NCI-H748 treated with DMSO at 0.1 percent for 48 hours (cell line): ENCODE results near the gene FLG2.

Experiments used
- DNase-seq: peaks from one replicate; lab custom pipeline; 2025; lab: John Stamatoyannopoulos, UW

Gene FLG2

DNA sequence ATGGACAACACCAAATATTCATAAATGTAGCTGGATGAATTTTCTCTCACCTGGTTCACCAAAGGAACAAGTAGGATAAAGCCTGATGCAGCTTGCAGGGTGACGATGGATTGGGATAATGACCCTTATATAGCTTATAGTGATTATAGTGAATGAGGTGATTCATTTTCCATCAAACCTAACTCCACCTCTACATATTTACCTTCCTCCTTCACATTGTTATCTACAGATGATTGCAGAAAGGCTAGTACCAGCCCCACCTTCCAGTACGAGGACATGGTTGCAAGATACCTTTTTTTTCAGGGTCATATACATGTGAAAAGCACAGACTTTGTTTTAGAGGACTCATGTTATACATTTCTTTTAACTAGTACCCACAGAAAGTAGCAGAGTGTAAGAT, at the start of gene FLG2:
FLG2 (minus strand) TSS at position 101 of the 400 bp plus-strand sequence. CDS start 1,122 bp downstream, outside the sequence.
- DNase-seq = no peak

DNA sequence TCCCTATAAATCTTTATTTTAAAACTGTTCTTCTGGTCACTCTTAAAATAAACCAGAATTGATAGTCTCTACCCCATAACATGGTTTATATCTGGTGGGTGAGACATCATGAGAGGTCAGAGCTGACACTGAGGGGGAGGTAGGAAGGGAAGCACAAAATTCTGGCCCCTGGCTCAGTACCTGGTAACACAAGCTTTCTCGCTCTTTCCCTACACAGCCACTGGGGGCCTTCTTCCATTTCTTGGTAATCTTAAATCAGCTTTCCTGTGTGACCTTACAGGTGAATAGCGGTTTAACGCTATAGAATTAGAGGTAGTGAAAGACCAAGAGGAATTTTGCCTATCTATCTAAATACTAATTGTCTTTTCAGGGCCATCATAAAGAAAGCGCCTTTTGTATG, 48.9 kb upstream of the FLG2 start:
- no peak for DNase-seq

DNA sequence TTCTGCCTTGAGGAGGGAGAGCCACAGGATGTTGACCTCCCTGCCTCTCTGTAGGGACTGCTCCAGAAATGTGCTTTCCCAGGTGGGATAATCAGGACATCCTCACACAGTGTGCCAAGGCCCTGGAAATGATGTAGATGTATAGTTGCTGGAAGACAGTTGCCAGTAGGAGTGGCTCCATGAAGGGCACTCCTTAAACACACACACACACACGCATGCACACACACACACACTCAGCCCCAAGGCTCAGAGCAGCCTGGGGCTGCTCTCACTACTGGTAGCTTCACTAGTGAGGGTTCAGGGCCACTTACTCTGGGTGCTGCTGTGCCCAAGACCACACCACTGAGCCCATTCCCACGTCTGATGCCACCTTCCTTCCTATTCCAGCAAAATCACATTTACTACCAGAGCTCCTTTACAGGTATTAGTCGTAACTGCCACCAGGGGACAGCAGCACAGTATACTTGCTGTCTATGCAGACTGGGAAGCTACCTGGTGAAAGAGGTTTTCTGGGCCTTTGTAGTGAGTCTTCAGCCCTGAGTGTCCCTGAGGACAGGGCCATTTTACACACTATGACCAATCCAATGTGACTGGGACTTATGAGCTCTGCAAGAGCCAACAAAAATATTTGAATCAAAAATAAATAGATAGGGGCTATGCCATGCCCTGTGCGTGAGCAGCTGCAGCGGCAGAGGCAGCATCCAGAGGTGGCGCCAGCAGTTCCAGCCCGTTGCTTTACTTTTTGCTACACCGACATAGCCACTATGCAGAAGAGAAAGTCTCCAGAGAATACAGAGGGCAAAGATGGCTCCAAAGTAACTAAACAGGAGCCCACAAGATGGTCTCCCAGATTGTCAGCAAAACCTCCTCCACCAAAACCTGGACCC, 39.2 kb upstream of the FLG2 start:
- no peak for DNase-seq

DNA sequence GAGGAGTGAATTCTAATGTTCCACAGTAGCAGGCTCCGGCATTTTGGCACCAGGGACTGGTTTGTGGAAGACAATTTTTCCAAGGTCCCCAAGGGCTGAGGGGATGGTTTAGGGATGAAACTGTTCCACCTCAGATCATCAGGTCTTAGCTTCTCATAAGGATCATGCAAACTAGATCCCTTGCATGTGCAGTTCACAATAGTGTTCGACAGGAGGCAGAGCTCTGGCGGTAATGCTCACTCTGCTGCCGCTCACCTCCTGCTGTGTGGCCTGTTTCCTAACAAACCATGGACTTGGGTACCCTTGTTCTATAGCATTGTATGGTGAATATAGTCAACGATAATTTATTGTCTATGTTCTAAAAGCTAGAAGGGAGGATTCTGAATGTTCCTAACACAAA, 37.7 kb upstream of the FLG2 start:
- DNase-seq = no peak

DNA sequence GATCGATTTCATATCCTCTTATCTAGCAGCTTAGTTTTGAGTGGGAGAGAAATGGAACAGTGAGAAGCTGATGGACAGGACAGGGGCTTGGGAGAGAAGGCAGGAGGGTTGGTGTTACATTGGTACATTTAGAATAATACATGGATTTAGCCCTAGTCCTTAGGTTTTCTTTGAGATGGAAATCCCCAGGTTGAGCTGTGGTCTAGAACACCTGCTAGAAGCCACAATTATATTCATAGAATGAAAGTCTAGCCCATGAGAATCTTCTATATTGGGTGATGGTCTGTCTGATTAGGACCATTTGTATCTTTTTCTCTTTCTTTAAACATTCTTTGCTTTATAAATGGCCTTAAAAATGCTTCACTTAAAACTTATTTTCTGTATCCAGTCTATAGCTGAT, 34.3 kb upstream of the FLG2 start:
- no peak for DNase-seq

DNA sequence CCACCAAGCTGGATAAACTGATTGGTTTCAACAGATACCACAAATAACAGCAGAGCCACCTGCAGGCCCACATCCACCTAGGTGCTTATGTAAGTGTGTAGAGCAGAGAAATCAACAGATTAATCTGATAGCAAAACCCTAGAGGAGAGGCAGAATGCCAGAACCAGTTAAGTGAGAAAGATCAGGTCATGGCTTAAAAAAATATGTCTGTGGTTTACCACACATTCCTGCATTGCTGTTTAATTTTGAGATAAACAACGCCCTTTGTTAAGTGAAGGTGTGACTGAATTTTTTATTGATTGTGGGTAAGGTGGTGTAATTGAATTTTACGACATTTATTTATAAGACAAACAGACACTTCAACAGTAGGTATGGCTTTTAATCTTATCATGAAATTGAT, 33.1 kb upstream of the FLG2 start:
- no peak for DNase-seq

DNA sequence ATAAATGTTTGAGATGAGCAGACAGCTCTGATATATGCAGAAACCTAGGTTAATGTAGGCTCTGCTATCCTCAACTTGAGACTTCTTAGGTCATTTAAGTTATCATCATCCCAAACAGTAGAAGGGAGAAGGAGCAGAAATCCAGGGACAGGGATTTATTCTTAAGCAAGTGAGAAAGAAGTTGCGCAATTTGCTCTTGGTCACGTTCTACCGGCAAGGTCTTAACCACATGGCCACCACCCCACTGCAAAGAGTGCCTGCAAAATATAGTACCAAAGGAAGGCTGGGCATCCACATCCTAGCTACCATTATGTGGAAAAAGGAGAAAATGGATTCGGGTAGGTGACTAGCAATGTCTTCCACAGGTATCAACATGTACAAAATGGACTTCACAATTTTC, 29.1 kb upstream of the FLG2 start:
- DNase-seq = no peak

DNA sequence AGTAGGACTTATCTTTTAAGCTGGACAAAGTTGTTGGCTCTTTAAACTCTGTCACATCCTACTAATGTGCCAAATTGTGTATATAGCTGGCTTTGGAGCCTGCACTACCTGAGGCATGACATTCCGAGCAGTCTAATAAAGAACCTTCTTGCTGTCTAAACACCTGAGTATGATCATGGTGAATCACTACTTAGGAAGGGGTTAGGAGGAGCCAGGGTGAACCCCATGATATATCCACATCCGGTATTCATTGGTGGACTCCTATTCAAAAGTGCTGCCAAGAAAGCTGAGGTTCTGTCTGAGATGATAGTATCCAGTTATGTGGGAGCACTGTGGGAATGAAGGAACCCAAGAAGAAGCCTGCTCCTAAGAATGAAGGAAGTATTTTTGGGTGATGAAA, 27.1 kb upstream of the FLG2 start:
- DNase-seq = no peak

DNA sequence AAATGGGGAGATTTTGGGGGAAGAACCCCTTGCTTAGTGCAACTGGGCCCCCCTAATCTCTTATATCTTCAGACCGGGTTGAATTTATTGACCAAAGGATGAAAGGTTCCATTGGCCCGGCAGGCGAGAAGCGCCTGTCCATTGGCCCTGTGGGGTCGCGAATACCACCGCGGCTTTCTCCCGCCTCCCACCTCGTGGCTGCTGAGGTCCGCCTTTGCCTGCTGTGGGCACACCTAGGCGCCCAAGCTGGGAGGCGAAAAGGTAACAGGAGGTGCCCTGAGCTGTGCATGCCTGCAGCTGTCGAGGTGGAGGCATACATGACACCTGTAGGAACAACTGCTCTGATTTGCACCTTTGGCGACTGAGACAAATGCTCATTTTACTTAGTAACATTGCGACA, 21.1 kb upstream of the FLG2 start:
- no peak for DNase-seq

DNA sequence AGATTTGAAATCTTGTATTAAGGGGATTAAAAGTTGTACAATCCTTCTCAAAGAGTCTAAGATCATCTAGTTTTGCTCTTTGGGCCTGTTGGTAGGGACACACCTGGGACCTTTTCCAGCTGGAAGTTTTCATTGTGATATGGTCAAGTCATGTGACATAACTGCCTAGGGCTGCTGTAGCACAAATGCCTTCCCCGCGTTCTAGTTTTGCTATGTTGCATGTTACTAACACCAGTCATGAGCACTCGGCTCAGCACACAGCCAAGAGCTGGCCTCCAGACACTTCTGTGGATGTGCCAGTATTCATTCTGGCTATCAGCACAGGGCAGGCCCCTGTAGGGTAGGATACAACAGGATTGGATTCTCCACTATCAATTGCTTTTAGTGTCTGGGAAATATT, 14.6 kb upstream of the FLG2 start:
- no peak for DNase-seq

DNA sequence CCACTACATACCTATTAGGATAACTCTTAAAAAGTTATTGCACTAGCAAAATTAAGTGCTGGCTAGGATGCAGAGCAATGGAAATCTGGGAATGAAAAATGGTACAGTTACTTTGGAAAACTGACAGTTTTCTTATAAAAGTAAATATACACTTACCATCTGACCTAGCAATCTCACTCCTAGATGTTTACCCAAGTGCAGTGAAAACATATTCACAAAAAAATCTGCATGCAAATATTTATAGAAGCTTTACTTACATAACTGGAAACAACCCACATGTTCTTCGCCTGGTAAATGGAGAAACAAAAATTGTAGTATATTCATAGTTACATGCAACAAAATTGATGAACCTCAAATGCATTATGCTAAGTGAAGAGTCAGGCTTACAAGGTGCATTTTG, 12.9 kb upstream of the FLG2 start:
- no peak for DNase-seq

DNA sequence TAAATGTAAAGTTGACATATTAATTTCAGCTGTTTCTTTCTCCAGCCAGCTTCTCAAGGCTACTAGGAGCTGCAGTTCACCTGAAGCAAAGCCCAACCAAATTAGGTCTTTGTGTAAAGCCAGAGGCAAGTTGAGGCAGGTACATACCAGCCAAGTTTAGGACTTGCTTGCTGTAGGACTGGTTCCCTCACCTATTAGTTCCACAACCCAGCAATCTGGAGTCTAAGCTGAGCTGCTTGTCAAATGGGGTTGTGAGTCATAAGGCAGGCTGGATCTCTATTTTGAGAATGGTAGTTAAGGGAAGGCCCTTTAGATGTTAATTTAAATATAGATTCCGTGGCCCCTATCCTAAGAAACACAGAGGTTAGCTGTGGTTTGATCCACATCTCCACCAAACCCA, 7.6 kb upstream of the FLG2 start:
- DNase-seq = no peak

DNA sequence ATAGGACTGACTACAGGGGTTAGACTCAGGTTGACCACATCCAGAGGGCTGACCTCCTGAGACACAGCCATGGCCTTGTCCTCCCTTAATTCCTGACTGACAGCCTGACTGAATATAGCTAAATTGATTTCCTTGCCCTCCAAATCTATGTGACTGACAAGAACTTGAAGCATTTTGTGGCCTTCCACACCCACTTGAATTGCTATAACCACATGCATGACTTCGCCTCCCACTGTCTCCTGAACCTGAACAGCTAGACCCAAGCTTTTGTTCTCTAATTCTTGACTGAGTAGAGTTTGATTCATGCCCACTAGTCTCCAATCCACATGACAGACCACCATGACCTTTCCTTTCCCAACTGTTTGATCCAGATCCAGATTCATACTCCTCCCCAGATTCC, 3.1 kb downstream of the FLG2 start:
- DNase-seq = no peak

DNA sequence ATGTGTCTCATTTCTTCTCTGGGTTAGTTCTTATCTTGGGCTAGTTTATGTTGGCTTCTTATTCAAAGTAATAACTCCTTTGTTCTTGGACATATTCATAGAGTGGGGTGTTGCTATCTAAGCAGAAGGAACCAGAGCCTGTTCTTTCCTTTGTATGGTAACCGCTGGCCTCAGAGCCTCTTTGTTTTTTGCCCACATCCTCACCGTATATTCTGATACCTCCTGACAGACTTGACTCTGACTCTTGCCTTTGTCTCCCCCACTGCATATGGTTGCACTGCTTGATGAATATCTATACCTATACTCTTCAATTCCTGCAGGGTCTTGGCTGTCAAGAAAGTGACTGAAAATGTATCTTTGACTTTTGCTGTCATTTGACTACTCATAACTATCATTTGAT, 10.2 kb downstream of the FLG2 start:
- DNase-seq = no peak

DNA sequence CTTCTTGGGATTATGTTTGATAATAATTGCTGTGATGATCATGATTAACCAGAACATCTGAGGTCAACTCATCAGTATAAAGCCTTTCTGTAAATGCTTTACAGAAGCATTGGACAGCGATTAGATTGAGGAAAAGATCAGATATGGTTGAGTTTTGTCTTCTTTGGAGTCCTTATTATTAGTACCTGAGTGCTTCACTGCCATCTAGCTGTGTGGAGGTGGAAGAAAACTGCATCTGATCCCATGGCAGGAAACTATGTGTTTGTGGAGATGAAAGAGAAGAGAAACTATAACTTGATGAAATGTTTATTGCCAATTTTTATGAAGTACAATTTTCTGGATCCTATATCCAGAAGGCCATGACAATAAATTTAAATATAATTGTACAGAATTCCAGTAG, 11.4 kb downstream of the FLG2 start:
- DNase-seq = no peak

DNA sequence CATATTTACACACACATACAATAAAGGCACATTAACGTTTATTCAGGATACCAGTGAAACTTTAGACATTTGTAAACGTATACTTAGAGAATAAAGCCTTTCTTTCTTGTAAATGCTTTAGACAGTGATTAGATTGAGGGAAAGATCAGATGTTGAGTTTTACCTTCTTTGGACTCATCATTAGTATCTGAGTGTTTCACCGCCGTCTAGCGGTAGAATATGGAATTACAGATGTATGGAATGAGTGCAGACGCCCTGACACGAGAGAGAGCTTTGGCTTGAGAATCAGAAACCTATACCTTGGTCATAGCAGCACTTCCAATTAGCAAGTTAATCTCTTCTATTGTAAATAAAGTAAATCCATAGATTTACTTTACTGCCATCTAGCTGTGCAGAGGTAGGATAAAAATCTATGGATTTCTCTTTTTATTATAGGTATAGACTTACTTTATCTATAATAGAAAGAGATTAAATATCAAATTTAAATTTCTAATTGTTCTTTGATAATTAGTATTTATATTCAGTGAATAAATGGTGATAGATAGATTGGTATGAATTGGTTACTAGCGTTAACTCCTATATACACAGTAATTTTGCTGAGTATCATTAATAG, 12.6 kb downstream of the FLG2 start:
- peak; percentile 5 for DNase-seq

DNA sequence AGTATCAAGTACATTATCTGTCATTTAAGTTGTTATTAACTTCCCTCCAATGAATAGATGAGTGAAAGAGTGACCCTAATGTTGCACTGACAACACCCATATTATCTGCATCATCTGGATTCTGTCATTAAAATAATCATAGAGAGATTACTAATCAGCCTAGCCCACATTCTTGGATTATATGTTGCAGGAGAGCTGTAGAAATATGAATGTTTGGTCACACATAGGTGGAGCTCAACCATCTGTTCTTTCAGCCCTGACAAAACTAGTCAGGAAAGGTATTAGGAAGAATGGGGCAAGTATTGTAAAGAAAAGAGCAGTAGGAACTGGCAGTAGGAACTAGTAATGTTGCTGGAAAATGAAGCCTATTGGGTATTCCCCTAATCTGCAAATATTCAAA, 15.4 kb downstream of the FLG2 start:
- no peak for DNase-seq

DNA sequence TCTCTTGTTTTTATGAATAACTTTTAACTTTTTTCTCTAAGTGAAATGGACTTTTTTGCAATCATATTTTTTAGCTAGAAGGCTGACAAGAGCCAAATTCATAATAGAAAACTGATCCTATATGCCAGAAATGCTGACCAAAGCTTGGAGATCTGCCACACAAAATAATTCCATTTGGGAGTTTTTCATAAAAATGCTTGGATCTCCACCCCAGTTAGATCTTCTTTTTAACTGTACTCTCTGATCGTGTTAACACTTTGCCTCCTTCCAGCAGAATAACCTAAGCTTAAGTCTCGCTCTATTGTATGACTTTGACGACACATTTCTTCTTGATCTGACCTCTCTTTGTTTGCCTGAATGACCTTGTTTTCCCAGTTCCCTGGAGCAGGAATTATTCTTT, 16.8 kb downstream of the FLG2 start:
- no peak for DNase-seq

DNA sequence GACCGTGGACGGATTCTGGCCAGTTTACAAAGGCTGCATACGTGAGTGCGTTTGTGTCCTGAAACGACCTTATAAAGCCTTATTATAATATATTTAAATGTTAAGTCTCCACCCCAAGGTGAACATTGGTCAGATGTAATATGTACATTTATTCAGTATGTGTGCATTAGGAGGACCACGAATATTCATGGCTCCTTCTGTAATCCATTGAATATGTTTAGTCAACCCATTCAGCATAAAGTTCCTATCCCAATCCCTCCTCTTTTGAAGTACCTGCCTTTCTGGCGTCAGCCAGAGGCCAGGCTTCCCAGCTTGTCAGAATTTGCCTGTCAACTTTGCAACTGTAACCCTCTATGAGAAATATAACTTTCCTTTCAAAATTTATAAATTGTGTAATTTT, 24.4 kb downstream of the FLG2 start:
- DNase-seq = no peak

DNA sequence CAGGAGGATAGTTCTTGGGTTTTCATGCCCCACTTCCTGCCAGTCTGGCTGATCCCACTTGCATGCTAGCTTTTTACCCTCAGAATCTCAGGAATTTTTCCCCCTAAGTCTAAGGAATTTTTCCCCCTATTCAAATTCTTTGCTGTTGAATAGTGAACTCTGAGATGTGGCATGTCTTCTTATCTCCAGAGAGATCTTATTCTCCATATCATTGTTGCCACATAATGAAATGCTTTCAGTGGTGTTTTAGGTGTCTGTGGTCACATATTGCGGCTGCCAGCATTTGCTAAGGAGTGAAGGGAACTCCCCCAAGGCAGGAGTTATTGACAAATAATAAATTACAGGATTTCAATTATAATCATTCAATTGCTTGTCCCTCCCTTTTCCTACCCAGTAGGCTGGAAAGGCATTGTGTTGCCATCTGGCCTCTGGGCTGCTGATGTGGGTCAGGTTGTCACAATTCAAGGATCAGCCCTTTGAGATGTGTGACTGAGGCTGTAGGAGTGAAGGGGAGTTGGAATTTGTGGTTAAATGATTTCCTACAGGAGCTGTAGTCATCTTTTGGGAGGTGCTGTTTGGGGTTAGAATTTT, 30.9 kb downstream of the FLG2 start:
- no peak for DNase-seq

DNA sequence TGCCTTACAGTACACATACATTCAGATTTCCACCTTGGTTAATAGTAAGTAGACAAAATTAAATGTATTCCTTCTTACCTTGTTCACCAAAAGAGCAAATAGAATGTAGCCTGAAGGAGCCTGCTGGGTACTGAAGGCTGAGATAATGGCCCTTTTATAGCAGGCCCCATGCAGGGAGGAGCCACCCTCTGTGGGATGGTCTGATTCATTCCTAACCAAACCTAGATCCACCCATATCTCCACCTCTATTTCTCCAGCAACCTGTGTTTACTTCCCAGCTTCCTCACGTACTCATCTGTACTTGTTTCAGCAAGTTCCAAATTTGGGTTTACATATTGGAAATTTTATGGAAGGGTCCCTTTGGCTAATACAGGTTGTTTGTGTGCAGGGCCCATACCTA, 34.7 kb downstream of the FLG2 start, which contains the start of gene FLG:
FLG (minus strand) TSS at position 129 of the 400 bp plus-strand sequence. CDS start 9,783 bp downstream, outside the sequence.
- no peak for DNase-seq

DNA sequence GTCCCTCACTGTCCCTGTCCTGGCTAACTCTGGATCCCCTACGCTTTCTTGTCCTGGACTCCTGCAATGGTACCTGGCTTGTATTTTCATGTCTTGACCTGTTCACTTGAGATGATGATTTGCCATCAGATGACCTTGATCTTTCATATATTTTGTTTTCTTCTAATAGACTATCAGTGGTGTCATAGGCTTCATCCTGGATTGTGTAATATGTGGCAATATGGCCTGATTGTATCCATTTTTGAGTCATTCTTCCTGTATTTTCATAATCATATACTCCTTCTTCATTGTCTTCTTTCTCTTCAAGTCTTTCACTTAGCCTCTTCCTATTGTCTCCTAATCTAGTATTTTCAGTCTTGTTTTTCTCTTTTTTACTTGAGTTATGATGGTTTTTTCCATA, 45.8 kb downstream of the FLG2 start:
- DNase-seq = no peak

DNA sequence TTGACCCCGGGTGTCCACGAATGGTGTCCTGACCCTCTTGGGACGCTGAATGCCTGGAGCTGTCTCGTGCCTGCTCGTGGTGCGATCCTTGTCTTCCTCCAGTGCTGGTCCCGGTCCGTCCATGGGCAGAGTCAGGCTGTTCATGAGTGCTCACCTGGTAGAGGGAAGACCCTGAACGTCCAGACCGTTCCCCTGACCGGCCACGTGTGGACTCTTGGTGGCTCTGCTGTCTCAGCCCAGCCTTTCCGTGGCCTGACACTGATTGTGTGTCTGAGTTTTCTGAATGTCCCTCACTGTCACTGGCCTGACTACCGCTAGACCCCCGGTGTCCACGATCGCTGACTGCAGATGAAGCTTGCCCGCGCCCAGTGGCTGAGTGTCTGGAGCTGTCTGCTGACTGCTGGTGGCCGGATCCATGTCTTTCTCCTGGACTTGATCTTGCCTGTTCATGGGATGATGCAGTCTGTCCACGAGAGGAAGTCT, 46.4 kb downstream of the FLG2 start:
- no peak for DNase-seq
